HFF-Myc (cell line): ENCODE results near the gene TTLL5.

Experiments
- DNase-seq: peaks from one replicate; pipeline ENCODE4 v3.0.0-alpha.2; 2011; ENCODE audit warnings: low read depth; ENCODE audit errors: extremely low read depth
- H3K4me3 ChIP-seq: replicated peaks from 2 replicates; pipeline ENCODE4 v1.5.1; 2011; ENCODE audit warnings: low read depth, mild to moderate bottlenecking, control low read depth, low read length
- TF ChIP-seq, protein P1 (sequence below): IDR thresholded peaks from 2 replicates; pipeline ENCODE4 v1.5.1; 2012; ENCODE audit warnings: mild to moderate bottlenecking, low read depth, low read length, control low read depth; ENCODE audit errors: missing control alignments

TTLL5 gene

DNA sequence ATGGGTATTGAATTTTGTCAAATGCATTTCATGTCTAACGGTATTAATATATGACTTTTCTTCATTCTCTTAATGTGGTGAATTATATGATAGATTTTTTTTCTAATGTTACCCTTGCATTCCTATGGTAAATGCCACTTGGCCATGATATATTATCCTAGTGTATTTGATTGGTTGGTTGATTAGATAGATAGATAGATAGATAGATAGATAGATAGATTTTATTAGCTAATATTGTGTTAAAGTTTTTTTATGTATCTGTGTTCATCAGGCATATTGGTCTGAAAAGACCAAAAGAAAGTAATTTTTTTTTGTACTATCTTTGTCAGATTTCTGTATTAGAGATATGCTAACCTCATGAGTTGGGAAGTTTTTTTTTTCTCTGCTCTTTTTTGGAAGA, 196.2 kb downstream of the TTLL5 start:
- TF ChIP-seq, protein P1, sequence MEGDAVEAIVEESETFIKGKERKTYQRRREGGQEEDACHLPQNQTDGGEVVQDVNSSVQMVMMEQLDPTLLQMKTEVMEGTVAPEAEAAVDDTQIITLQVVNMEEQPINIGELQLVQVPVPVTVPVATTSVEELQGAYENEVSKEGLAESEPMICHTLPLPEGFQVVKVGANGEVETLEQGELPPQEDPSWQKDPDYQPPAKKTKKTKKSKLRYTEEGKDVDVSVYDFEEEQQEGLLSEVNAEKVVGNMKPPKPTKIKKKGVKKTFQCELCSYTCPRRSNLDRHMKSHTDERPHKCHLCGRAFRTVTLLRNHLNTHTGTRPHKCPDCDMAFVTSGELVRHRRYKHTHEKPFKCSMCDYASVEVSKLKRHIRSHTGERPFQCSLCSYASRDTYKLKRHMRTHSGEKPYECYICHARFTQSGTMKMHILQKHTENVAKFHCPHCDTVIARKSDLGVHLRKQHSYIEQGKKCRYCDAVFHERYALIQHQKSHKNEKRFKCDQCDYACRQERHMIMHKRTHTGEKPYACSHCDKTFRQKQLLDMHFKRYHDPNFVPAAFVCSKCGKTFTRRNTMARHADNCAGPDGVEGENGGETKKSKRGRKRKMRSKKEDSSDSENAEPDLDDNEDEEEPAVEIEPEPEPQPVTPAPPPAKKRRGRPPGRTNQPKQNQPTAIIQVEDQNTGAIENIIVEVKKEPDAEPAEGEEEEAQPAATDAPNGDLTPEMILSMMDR, result no peak
- DNase-seq, result no peak
- H3K4me3 ChIP-seq, result no peak overlapping the region

DNA sequence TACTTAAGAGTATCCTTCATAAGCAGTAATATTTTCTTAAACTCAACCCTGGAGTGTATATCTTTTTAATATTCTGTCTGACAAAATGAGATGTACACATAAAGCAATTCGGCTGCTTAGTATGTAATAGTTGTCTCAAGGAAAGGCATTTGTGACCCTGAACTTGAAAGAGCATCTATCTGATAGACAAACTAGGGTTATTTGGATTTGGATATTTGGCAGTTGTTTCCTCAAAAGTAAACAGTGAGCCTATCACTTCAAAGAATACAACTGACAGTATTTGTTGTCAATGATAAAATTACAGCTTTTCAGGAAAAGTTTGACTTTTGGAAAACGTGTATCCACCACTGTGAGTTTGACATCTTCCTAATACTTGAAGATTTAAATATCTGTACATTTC, 197.3 kb downstream of the TTLL5 start:
- H3K4me3 ChIP-seq, result no peak overlapping the region
- DNase-seq, result no peak
- TF ChIP-seq, protein P1, result no peak

- TF ChIP-seq, protein P1, result no peak
- DNase-seq, result no peak
- no peak overlapping the region for H3K4me3 ChIP-seq
Measured at GRCh38 chr14:75859746-75860145, 198.7 kb downstream of the TTLL5 start.

- TF ChIP-seq, protein P1, result no peak
- H3K4me3 ChIP-seq, result no peak overlapping the region
- no peak for DNase-seq
Measured at GRCh38 chr14:75860561-75861160, 199.6 kb downstream of the TTLL5 start.

- TF ChIP-seq, protein P1, result no peak
- no peak for DNase-seq
- H3K4me3 ChIP-seq, result no peak overlapping the region
Measured at GRCh38 chr14:75861161-75861621, 200.1 kb downstream of the TTLL5 start.

DNA sequence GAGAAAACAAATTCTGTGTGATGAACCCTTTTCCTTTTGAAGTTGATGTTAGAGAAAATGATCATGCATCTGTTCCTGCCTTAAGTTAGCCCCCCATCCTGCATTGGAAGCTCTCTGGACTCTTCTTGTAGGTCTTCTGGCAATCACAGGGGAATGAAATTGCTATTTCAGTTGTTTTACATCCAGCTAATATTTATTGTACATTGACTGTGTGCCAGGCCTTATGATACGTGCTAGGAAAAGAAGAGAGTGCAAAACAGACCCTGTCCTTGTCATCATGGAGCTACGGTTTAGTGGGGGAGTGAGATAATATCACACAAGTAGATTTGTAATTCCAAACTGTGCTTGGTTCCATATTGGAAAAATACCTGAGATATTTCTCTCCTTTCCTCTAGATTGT, 202.2 kb downstream of the TTLL5 start:
- no peak for DNase-seq
- TF ChIP-seq, protein P1, result no peak
- no peak overlapping the region for H3K4me3 ChIP-seq

DNA sequence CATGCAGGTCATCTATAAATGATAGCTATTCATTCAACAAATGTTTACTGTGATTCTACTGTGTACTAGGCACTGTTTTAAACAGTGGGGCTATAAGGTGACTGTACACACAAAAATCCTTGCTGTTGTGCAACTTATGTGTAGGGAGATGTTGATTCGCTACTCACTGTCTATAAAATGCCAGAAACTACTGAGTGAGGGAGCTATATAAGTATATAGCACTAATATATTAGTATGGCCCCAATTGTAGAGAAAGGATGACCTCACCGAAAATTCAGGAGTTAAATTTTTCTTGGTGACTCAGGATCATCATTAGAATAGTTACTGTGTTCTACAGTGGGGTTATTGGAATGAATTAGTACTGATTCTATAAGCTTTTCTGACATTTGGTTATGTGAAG, 203.3 kb downstream of the TTLL5 start:
- DNase-seq, result no peak
- TF ChIP-seq, protein P1, result no peak
- no peak overlapping the region for H3K4me3 ChIP-seq
